A673 (cell line): ENCODE data around the gene KXD1.

ENCODE experiments used
- EZH2 ChIP-seq: fragments of 200-600 bp; sonication (generic); IDR thresholded peaks from 2 replicates; pipeline ENCODE4 v1.6.1; 2017; ENCODE audit warnings: borderline replicate concordance, low read depth, mild to moderate bottlenecking, mixed read lengths, antibody characterized with exemption, low read length; ENCODE audit not compliant: poor library complexity, severe bottlenecking
- TF ChIP-seq, protein P1 (sequence below): fragments of 300-800, 200-600 bp; sonication (generic); conservative IDR thresholded peaks from 2 replicates; pipeline ENCODE4 v1.5.1; 2017; ENCODE audit warnings: low read depth, mild to moderate bottlenecking, antibody characterized with exemption, low read length, moderate library complexity, mixed read lengths

DNA sequence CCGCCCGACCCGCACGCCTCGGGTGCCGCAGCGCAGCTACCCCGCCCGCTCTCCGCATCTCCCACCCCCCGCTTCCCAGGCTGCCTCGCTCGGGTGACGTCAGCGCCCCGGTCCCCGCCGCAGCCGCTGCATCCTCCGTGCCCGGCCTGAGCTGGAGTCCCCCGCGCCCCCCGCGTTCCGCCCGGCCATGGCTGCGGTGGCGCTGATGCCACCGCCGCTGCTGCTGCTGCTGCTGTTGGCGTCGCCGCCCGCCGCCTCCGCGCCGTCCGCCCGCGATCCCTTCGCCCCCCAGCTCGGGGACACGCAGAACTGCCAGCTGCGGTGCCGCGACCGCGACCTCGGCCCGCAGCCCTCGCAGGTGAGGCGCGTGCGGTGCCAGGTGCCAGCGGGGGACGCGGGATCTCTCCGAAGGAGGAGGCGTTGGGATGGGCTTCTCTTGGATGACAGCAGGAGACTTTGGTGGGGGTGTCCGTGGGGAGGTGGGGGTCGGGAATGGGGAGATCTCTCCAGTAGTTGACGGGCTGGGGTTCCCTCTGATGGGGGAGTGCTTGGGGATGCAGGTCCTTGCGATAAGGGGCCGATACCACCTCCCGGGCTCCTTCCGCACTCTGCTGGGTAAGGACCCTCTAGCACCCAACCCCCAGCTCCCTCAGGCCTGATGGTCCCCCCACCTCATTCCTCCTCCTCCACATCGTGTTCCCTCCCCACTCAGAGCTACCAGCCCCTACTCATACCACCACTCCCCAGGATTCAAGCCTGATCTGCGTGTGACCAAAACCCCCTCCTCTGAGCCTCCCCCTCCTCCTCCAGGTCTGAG lies 55.3 kb downstream of the KXD1 start, which contains the start of gene TMEM59L:
- no peak for TF ChIP-seq EZH2
- TF ChIP-seq, protein P1, sequence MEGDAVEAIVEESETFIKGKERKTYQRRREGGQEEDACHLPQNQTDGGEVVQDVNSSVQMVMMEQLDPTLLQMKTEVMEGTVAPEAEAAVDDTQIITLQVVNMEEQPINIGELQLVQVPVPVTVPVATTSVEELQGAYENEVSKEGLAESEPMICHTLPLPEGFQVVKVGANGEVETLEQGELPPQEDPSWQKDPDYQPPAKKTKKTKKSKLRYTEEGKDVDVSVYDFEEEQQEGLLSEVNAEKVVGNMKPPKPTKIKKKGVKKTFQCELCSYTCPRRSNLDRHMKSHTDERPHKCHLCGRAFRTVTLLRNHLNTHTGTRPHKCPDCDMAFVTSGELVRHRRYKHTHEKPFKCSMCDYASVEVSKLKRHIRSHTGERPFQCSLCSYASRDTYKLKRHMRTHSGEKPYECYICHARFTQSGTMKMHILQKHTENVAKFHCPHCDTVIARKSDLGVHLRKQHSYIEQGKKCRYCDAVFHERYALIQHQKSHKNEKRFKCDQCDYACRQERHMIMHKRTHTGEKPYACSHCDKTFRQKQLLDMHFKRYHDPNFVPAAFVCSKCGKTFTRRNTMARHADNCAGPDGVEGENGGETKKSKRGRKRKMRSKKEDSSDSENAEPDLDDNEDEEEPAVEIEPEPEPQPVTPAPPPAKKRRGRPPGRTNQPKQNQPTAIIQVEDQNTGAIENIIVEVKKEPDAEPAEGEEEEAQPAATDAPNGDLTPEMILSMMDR: no peak
